ENCODE data around the gene ELMO3.

The ELMO3 gene

DNA sequence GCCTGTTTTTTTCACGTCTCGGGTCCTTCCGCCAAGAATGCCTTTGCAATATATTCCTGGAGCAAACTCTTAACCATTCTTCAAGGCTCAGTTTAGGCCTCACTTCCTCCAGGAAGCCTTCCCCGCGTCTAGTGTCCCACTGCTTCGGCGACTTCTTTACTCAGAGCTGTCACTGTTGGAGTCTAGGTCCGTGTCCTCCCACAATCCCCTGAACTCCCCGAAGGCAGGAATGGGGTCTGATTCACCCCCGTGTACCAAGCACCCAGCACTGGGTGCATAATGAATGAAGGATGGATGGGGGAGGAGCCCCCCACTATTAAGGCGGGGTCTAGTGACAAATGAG lies 15.7 kb upstream of the ELMO3 start:
- no peak for DNase-seq (ENCODE audit: low read depth)

DNA sequence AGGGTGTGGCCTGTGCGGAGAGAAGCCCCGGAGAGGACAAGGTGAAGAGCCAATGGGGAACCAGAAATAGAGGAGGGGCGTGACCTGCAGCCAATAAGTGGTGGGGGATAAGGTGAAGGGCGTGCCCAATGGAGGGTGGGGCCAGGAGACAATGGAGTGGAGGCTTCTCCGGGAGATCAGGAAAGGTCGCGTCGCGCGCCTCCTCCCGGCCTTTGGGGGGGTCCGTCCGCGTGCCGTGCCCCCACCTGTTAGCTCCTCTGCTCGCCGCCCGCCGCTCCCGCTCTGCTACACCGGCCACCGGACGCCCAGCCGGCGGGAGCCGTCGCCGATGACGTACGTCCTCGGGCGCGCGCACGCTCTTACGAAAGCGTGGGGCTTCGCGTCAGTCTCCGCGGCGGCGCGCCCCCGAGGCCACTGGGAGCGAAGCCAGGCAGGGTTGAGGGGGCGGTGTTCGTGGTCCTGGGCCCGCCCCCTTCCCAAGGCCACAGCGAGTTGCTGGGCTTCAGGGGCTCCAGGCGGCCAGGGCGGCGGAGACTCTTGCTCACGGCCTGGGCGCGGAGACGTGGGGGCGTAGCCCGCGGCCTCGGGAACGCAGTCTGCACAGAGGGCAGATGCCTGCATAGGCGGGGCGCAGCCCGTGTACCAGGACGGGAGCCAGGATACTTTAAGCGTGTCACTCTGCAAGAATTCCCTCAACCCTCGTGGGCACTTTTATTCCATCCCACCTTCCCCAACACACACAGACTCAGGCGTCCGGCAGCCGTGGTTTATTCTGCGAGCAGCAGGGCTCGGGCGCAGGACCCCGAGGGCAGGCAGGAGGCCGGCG lies 15.1 kb upstream of the ELMO3 start, which contains the start of gene MATCAP1:
MATCAP1 (minus strand) TSS at position 337 of the 826 bp plus-strand sequence. CDS start 3,353 bp downstream, outside the sequence.
- DNase-seq (ENCODE audit: low read depth), result peak; percentile 96

DNA sequence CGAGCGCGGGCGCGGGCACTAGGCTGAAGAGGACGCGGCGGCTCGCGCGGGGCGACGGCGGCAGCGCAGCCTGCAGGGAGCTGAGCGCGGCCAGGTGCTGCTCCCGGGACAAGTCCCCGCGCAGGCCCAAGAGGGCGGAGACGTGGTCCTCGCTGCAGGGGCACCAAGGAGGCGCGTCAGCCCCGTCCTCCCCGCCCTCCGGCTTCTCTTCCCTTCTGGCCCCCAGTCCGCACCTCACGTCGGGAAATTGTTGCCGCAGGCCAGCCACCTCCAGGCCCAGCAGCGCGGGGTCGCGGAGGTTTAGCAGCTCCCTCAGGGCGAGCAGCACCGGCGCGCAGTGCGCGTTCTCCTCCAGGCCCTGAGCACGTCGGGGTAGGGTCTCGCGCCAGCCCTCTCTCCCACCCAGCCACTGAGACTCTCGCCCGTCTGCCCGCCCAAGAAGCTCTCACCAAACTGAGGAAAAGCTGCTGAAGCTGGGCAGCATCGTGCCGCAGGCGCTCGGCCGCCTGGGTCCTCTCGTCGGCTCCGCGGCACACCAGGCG lies 14.4 kb upstream of the ELMO3 start:
- DNase-seq (ENCODE audit: low read depth), result no peak

DNA sequence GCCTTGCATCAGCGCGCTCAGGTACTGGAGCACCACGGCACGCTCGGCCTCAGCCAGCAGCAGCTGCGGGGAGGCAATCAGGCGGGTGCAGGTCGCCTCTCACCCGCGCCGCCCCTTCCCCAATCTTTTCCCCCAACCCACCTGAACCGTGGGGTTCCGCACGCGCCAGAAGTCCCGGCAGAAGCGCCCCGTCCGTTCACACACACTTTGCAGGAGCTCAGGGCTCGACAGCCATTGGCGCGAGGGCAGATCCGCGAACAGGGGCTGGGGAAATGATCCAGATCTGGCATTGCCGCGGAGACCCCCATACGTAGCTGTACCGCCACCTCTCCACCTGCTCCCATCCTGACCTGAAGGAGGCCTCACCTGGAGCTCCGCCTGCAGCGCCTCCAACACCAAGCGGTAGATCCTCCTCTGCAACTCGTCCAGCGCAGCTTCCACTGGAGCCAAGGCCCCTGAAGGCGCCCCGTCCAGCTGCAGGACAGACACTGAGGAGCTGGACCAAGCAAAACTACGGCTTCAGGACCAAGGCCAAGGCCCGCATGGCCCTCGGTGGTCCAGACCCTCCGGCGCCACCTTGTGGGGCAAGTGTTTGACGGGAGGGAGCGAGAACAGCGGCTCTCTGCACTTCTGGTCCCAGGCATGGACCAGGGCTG lies 13.8 kb upstream of the ELMO3 start:
- DNase-seq (ENCODE audit: low read depth), result peak; percentile 82

DNA sequence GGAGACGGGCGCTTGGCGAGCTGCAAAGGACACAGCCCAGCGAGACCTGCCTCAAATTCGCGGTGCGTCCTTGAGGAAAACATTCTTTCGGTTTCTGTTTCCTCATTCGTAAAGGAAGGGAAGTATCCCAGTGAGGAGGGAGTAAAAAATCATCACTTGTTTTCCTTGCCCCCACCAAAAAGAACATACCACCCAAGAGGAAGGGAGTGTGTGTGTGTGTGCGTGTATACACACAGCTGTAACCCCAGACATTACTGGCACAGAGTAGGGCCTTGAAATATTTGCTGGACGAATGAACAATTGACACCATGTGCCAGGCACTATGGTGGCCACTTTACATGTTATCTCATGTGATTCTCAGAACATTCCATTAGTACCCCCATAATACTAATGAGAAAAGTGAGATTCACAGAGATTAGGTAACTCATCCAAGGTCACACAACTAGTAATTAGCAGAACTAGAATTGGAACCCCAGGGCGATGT lies 13.2 kb upstream of the ELMO3 start:
- DNase-seq (ENCODE audit: low read depth), result no peak

DNA sequence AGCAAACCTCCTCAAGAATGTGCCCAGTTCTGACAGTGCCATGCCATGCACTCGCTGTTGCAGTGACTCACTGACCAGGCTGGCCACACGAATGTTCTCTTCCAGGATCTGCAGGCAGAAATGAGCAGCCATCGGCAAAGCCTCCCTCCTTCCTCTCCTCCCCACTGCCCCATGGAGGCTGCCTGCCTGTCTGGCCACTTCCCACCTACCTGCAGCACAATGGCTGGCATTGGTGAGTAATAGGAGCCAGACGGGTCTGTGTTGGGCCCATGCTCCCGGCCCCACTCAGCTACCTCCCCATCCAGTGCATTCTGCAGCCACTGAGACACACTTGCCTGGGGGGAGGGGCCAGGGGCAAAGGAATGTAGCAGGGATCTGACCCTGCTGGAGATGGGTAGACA lies 12.4 kb upstream of the ELMO3 start:
- DNase-seq (ENCODE audit: low read depth), result no peak

DNA sequence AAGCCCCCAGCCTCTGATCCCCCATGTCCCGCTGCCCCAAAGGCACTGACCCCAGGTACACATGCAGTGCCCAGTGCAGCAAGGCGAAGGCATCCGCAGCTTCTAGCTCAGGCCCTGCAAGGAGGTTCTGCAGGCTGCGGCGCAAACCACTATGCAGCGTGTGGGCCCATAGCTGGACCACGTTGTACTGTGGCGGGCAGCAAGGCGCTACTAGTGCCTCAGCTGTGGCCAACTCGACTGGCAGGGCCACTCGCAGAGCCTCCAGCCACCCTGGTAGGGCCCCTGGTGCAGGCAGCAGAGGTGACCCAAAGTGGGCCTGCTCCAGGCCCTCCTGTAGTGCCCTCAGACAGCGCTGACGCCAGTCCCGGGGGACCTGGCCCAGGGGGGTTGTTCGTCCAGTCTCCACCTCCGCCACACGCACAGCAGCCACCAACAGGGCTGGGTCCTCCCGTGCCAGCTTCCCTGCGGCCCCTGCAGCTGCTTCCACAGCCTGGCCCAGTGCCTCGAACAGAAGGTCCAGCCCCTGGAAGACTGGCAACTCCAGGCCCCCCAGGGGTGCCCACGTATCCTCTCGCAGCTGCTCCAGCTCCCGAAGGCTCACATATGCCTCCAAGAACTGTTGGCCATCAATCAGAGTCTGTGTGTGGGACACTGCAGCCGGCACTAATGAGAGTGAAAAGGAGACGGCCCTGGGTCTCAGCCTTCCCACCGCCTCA lies 11.6 kb upstream of the ELMO3 start:
- no peak for DNase-seq (ENCODE audit: low read depth)

GRCh38 chr16:67188323-67188722 lies 10.6 kb upstream of the ELMO3 start:
- no peak for DNase-seq (ENCODE audit: low read depth)

DNA sequence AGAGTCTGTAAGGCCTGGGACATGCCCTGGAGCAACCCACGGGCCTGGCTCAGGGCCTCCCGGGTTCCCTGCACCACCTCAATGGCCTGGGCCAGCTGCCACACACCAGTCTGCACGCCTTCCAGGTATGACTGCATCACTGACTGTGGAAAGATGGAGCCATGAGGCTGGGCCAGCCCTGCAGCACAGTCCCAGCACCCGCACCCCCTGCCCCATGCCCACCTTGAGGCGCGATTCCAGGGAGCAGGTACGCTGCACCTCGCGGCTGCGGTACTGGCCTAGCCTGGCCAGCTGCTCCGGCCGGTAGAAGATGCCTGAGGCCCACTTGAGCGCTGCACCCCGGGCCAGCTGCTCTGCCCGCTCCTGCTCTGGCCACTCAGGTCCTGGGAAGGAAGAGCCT lies 10.1 kb upstream of the ELMO3 start:
- no peak for DNase-seq (ENCODE audit: low read depth)

DNA sequence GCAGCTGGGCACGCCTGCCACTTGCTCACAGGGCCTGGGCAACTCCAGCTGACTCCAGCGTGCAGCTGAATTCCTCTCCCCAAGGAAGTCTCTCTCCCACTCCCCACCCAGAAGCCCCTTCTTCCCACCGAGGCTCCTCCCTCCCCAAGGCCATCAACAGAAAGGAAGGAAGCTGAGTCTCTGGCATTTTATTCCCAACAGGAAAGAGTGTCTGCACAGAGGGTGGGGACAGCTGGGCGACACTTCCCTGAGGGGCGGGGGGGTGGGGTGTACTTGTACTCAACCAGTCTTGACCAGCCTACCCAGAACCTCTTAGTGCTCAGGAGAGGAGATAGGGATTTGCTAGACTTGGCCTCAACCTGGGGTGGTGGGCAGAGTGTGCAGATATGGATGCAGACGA lies 8.9 kb upstream of the ELMO3 start, which contains the start of gene EXOC3L1:
EXOC3L1 (minus strand) TSS at position 96 of the 400 bp plus-strand sequence. CDS start 460 bp downstream, outside the sequence.
- DNase-seq (ENCODE audit: low read depth), result no peak

DNA sequence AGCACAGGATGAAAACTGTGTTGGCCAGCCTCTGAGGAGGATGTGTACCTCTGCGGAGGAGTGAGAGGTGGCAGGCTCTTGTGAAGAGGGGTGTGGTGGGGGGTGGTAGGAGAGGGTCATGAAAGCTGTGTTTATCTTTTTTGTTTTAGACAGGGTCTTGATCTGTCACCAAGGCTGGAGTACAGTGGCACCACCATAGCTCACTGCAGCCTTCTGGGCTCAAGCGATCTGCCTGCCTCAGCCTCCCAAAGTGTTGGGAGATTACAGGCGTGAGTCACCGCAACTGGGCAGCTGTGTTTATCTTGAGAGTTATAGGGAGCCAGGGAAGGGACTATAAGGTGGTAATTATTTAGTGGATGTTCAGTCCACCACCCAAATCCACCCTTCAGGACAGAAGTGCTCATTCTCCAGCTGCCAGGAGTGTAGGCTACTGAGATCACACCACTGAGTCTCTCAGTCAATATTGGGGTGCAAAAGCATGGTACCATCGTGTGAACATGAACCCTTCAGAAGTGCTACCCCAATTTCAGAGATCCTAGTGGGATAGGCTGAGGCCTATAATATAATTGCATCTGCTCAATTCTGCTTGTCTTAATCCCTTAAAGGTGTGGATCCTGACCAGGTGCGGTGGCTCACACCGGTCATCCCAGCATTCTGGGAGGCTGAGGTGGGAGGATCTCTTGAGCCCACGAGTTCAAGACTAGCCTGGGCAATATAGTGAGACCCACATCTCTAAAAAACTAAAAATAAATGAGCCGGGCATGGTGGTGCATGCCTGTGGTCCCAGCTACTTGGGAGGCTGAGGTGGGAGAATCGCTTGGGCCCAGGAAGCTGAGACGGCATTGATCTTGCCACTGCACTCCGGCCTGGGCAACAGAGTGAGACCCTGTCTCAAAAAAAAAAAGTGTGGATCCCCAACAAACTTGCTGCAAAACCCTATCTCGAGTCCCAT lies 8.2 kb upstream of the ELMO3 start:
- DNase-seq (ENCODE audit: low read depth), result no peak

DNA sequence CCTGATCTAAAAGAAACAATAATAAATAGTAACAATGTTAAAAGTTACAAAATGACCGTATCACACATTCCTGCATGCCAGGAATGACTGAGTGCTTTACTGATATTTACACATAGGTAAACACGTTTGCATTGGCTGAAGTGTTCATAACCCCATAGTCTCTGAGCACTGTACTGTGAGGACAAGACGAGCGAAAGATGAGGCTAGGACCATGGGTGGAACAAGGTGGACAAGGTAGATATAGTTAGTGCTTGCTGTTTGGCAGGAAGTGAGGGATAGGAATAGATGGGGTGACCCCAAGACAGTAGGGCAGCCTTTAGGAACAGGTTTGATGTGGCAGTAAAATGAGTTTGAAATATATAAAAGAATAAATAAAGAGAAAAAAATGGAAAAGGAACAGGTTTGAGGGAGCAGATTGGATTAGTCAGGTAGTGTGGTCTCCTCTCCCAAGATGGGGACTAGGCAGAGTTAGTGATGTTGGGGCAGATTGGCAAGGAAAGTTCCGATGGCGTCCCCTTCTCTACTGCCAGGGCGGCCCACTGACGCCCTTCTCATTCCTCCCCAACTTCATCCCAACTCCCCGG lies 7.4 kb upstream of the ELMO3 start:
- no peak for DNase-seq (ENCODE audit: low read depth)

DNA sequence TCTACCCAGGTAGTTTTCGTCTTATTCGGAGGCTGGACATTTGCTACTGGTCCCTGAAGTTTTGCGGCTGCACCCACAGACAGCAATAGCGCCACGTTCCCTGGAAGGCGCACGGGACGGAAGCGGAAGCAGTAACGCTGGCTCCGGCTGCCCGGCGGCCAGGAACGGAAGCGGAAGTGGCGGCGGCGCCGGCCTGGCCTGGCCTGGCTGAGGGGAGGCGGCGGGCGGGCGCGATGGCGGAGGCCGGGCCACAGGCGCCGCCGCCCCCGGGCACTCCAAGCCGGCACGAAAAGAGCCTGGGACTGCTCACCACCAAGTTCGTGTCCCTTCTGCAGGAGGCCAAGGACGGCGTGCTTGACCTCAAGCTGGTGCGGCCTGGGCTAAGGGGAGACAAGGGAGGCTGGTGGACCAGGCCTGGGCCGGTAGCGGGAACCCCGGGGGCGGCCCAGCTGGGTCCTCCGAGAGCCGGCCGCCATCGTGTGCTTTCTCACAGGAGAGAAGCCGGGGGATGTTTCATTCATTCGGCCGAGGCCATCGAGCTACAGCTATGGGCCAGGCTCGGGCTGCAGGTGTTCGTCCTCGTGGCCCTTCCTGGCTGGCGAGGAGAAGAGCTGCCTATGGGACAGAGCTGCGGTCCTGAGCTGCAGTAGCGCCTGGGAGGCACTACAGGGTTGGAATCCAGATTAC lies 6.8 kb upstream of the ELMO3 start, which contains the start of gene E2F4:
E2F4 (plus strand) TSS at position 161 of the 687 bp plus-strand sequence; CDS start at position 234, 73 bp downstream.
- peak; percentile 82 for DNase-seq (ENCODE audit: low read depth)

DNA sequence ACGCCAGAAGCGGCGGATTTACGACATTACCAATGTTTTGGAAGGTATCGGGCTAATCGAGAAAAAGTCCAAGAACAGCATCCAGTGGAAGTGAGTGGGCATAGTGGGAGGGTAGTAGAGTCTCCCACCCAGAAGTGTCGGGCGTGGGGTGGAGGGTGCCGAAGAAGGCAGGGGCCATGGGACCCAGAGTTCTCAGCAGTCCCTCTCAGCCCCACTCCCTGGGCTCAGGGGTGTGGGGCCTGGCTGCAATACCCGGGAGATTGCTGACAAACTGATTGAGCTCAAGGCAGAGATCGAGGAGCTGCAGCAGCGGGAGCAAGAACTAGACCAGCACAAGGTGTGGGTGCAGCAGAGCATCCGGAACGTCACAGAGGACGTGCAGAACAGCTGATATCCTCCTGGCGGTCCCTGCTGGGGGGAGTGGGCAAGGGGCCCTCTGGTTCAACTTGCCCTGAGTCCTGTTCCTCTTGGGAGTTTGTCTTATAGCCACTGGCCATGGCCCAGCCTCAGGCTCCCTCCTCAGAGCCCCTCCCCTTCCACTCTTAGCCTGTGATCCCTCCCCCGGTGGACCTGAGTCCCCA lies 6.1 kb upstream of the ELMO3 start:
- DNase-seq (ENCODE audit: low read depth), result no peak

DNA sequence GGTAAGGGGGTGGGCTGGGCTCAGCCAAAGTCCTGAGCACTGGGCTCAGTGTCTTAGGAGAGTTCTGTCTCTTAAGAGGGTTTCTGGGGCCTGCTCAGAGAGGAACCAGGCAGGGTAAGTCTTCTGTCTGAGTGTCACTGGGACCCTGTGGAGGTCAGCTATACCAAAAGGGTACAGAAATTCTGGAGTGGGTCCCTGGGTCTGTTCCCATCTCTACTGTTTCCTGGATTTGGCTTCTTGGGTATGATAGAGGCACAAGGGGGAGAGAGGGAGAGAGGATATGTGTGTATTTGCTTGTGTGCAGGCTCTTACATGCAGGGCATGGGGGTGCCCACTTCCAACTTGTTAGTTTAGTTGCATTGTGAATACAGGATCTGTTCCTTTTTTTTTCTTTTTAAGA lies 5.4 kb upstream of the ELMO3 start:
- no peak for DNase-seq (ENCODE audit: low read depth)

GRCh38 chr16:67194260-67194659 lies 4.7 kb upstream of the ELMO3 start:
- DNase-seq (ENCODE audit: low read depth), result no peak

- no peak for DNase-seq (ENCODE audit: low read depth)
These were observed 3.3 kb upstream of the ELMO3 start for GRCh38 chr16:67195676-67196075.

DNA sequence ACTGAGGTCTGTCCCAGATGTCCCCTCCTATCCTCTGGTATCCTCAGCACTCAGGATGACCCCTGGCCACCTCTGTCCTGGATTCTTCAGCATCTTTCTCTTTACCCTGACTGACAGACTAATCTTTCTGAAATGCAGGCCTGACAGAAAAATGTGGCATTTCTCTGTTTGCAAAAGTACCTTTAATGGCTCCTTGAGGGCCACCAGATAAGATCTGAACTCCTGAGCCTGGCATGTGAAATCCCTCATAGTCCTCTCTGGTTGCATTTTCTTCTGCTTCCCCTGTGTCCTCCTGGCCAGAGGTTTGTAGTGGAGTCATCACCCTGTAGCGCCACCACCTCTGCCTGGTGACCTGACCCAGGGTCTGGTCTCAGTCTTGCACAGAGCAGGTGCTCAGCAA lies 2.0 kb upstream of the ELMO3 start:
- no peak for DNase-seq (ENCODE audit: low read depth)

DNA sequence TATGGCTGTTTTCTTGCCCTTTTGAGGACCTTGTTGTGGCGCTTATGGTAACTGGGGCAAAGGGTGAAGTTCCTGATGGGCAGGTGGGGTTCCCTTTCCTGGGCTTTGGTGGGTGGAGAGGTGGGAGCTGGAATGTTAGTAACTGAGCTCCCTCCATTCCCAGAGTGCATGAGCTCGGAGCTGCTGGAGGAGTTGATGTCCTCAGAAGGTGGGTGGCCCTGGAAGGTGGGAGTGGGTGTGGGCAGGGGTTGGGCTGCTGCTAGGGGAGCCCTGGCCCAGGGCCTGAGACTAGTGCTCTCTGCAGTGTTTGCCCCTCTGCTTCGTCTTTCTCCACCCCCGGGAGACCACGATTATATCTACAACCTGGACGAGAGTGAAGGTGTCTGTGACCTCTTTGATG lies 1.2 kb upstream of the ELMO3 start:
- no peak for DNase-seq (ENCODE audit: low read depth)

DNA sequence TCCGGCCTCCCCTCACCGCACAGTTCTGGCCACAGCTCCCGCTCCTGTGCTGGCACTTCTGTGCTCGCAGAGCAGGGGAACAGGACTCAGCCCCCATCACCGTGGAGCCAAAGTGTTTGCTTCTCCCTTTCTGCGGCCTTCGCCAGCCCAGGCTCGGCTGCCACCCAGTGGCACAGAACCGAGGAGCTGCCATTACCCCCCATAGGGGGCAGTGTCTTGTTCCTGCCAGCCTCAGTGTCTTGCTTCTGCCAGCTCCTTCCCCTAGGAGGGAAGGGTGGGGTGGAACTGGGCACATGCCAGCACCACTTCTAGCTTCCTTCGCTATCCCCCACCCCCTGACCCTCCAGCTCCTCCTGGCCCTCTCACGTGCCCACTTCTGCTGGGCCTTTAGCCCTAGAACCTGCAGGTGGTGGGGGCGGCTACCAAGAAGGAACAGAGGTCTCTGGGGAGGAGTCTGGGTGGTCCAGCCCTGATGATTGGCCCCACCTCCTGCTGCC lies 645 bp upstream of the ELMO3 start:
- no peak for DNase-seq (ENCODE audit: low read depth)
